HG03196 (cell line): Measurements from ENCODE around the gene ST6GAL1.
"Not testable (repeated sequence)": the region's sequence is repeated elsewhere in the genome, so short reads cannot be mapped to it uniquely, and the experiment has no call there.

Experiments
- ATAC-seq: cut with Tn5 transposase; IDR thresholded peaks from one replicate; pipeline ENCODE4 v1.9.1; 2021; ENCODE audit not compliant: unreplicated experiment

The ST6GAL1 gene

DNA sequence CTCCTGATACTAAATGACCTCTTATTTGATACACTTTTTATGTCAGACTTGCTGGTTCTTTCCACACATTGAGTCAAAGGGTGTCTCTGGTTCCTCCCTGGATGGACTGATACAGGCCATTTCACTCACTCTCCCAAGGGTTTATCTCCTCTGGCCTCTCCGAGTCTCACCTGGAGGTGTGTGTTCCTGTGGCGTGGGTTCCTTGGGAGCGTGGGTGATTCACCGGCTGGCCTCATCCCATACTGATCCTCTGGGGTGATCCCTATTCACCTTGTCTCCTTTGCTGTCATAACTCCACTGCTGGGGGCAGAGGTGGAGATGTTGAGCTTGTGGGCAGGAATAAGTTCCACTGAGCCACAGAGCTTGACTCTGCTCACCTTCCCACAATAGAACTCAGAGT, 61.1 kb downstream of the ST6GAL1 start:
- ATAC-seq: no peak

DNA sequence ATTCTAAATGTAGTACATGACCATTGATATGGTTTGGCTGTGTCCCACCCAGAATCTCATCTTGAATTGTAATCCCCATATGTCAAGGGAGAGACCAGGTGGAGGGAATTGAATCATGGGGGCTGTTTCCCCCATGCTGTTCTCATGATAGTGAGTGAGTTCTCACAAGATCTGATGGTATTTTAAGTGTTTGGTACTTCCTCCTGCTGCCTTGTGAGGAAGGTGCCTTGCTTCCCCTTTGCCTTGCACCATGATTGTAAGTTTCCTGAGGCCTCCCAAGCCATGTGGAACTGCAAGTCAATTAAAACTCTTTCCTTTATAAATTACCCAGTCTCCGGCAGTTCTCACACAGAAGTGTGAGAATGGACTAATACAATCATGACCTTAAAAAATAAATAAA, 61.8 kb downstream of the ST6GAL1 start:
- not testable (repeated sequence) for ATAC-seq

DNA sequence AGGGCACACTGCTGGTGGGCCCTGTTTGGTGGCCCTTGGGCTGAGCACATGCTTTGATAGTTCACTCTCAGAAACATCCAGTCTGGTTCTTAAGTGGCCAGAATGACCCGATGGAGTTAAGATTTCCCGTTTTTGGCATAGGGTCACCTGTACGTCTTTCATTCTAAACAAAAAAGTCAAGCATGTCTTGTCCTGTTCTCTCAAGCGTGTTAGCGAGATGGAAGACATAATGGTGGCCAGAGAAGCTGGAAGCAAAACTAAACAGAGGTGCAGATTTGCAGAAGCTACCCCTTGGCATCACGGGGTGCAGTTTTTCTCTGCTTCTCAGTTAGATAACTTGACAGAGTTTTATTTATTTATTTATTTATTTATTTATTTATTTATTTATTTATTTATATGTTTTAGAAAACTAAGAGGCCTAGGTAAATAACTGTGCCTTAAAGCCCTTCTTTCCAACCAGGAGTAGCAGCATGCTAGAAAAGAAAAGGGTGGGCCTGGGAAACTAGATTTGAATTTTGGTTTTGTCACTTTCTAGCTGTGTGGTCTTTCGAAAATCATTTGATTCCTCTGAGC, 63.0 kb downstream of the ST6GAL1 start:
- no peak for ATAC-seq

DNA sequence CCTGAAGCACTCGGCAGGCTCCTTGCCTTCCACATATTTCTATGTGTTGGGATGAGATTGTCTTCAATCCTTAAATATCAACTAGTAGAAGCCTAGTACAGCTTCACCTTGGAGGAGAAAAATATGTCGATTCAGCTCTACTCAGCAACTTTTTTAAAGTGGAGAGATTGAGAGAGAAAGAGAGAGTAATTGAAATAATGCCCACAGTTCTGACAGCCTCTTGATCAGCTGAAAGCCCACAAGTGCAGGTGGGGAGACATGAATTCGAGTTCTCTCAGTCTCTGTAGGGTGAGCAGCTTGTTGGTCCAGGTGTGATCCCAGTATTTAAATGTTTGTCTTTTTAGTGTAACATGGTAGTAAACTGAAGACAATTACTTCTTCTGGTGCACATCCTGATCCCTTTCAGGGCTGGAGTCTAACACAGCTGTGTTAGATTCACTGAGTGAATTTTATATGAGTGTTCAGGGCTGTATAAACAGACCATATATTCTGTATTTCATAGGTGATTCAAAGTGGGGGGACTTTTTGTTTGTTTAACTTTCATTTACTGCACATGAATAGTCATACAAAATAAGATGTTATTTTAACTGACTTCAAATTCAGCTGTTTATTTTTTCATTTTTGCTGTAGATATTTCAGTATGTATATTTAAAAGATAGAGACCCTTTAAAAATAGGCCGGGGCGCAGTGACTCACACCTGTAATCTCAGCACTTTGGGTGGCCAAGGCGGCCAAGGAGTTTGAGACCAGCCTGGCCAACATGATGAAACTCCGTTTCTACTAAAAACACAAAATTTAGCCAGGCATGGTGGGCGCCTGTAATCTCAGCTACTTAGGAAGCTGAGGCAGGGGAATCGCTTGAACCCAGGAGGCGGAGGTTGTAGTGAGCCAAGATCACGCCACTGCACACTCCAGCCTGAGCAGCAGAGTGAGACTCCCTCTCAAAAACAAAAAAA, 64.0 kb downstream of the ST6GAL1 start:
- ATAC-seq: no peak

DNA sequence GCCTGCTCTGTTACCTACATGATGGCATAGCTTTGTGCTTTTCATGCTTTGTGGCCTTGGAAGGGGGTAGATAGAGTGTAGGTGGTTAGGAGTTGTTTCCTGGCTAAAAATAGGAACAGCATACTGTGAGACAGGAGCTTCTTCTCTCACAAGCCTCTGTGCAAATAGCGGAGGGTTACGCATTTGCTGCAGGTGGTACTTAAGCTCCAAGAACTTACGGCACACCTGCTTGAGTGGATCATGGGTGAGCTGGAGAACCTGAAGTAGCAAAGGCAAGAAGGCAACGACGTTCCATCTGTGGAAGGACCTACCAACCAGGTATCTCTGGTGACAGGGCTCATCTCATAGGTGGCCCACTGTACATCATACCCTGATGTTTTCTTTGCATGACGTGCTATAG, 66.0 kb downstream of the ST6GAL1 start:
- ATAC-seq: no peak

DNA sequence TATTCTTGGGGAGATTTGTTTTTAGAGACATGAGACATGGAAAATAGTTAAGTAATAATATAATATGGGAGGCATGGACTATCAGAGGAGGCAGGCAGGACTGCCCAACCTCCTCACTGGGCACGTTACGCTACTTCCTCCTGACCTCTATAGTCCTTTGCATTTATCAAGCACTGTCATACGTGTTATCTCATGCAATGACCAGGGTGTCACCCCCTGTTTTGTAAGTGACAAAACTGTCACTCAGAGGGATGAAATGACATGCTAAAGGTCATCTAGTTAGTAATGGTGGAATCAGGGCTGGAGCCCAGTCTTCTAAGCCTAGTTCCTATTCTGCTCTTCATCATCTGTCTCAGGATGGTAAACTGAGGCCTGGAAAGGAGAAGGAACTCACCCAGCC, 66.7 kb downstream of the ST6GAL1 start:
- no peak for ATAC-seq

DNA sequence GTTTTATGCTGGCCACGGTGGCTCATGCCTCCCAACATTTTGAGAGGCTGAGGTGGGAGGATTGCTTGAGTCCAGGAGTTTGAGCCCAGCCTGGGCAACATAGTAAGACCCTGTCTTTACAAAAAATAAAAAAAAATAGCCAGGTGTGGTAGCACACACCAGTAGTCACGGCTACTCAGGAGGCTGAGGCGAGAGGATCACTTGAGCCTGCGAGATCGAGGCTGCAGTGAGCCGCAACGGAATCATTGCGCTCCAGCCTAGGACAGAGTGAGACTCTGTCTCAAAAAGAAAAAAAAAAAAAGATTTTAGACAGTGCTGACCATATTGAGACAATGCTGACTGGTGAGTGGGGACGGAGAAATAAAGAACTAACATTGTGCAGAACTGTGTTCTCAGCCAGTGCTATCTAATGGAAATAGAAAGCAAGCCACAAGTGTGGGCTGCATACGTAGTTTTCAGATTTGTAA, 67.2 kb downstream of the ST6GAL1 start:
- ATAC-seq: no peak

DNA sequence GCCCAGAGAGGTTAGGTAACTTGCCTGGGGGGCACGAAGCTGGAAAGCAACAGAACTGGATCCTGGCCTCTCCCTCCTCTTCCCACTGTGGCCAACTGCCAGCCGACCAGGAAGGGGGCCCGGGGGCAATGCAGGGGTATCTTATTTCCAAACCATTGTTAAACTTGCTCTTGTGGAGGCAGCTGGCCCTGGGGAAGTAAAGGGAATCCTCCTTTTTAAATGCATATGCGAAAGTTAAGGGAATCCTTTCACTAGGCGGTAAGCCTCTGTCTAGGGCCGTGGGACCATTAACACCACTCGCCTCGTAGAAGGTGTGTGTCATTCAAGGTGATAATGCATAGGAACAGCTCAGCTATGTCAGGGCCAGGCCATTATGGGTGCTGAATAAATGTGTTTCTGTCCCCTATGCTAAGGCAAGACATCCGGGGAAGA, 68.6 kb downstream of the ST6GAL1 start:
- ATAC-seq: no peak

DNA sequence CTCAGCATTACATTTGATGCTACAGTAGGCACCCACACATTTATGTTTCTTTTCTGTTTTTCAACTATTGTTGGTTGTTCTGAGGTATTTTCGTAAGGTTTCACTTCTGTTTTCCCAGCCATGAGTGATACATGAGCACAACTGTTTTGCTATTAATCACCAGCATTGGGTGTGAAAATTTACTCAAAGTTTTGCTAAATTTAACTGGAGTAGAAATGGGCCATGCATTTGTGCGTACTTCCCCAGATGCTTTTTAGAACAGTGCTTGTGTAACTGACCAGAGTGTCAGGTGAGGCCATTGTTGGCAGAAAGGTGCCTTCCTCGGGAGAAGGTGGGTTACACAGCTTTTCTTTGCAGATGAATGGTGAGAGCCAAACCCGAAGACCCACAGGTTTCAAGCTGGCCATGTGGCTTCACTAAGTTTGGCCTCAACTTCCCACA, 70.4 kb downstream of the ST6GAL1 start:
- ATAC-seq: peak; percentile 70

DNA sequence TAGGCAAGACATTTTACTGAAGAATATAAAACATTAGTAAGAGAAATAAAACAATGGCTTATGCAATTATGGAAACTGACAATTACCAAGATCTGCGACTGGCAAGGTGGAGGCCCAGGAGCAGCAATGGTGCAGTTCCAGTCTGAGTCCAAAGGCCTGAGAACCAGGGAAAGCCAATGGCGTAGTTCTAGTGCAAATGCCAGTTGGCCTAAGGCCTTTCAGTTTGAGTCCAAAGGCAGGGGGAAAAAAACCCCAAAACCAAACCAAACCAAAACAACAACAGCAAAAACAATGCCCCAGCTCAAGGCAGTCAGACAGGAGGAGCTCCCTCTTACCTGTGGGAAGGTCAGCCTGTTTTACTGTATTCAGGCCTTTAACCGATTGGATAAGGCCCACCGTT, 72.6 kb downstream of the ST6GAL1 start:
- ATAC-seq: no peak

DNA sequence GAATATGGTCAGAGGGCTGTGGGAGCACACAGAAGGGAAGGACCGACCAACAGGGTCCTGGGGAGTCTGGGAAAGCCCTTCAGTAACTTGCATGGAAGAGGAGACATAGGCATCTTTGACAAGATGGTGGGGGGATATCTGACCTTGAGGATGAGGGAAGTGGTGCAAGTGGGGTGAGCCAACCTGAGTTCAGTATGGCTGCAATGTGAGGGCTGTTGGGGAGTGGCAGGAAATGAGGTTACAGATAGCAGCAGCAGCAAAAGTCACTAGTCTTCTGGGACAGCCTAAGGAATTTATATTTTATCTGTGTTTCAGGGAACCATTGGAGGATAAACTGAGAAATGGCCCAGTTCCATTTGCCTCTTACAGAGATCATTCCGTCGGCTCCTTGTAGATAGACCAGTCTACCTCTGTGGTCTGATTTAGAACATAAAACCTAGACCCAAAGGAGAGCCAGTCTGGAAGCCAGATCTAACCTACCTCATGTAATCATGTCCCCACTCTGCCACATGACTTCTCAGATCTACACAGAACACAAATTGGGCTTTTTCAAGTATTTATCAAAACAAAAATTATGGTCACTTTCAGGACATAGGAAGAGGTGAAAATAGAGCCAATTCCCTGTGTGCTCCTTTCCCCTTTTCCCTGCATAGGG, 75.6 kb downstream of the ST6GAL1 start:
- no peak for ATAC-seq

DNA sequence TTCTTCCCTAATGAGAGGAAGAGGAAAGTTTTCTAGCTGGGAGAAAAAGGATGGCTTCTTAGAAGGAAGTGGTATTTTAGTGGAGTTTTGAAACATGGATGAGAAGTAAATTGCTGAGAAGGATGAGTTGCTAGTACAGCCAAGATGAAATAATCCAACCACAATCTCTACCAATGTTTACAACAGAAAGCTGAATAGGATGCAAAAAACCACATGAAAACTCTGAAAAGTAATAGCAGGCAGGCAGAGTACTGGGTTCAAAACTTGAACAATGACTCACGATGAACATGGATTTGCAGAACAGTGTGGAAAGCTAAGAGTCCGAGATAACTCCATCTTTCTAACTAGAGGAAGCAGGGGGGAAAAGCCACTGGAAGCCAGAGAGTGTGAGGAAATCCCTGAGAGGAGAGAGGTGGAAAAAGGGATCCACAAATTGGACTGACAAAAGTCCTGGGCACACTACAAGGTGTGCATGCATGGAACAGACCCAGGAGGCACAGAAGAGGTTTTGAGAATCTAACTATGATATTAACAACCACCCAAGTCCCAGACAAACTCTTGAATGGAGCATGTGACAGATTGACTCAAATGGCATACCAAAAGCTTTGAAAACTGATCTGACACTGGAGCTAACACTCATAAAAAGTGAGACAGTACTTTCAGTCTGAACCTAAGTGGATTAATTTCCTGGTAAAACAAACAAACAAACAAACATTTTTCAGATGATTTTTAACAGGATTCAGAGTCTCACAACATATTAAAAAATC, 76.7 kb downstream of the ST6GAL1 start:
- no peak for ATAC-seq

DNA sequence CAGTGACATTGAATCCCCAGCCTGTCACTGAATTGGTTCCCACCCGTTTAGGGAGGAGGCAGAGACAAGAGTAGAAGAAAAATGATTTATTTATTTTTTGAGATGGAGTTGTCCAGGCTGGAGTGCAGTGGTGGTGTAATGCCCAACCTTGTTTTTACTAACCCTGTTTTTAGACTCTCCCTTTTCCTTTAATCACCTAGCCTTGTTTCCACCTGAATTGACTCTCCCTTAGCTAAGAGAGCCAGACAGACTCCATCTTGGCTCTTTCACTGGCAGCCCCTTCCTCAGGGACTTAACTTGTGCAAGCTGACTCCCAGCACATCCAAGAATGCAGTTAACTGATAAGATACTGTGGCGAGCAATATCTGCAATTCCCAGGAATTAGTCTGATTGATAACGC, 80.1 kb downstream of the ST6GAL1 start:
- ATAC-seq: not testable (repeated sequence)

DNA sequence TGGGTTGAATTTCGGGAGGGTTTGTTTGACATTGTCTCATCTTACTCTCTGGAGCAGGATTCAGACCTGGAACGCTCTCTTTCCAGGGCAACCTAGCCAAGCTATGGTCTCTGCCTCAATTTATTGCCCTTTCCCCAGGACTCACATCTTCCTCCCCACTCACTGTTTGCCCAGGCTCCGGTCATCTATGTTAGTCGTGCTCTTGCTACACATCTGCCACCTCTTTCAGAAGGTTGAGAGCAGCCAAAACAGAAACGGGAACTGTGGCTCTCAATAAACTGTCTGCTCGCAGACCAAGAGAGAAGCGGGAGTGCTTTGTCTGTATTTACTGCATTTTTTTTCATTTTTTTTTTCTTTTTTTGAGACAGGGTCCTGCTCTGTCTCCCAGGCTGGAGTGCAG, 81.6 kb downstream of the ST6GAL1 start:
- peak; percentile 34 for ATAC-seq

DNA sequence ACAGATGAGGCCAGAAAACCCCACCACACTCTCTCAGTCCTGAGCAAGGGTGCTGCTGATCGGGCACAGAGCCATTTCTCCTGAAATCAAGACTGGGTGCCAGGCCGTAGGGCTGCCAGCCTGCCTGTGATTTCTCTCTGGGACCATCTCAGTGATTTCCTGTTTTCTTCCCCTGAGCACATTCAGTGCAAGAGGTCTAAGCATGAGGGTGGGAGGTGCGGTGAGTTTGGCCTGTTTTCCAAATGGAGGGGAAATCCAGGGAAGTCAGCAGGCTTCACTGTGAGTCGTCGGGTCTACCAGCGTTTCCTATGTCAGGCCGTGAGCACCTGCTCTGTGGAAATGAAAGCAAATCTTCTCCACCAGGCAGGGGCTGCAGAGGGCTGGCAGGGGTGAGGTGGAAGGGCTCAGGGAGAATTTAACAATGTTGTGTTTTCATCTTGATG, 82.3 kb downstream of the ST6GAL1 start:
- peak; percentile 25 for ATAC-seq

DNA sequence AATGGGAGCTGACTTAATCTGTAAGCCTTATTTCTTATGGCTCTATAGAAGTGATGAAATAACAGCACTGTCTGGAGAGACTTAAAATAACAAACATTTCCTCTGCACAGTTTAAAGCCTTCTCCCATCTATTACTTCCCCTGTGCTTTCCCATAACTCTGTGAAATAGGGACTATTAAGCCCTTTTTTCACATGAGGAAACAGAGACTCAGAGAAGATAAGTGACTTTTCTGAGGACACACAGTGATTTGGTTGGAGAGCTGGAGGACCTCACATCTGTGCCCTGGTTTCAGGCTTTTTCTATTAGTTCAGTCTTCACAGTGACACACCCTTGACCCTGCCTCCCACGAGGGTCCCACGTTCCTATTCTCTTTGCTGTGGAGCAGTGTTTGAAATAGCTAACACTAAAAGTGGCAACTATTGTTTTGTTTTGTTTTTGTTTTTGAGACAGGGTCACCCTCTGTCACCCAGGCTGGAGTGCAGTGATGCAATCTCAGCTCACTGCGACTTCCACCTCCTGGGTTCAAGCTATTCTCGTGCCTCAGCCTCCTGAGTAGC, 82.9 kb downstream of the ST6GAL1 start:
- no peak for ATAC-seq

DNA sequence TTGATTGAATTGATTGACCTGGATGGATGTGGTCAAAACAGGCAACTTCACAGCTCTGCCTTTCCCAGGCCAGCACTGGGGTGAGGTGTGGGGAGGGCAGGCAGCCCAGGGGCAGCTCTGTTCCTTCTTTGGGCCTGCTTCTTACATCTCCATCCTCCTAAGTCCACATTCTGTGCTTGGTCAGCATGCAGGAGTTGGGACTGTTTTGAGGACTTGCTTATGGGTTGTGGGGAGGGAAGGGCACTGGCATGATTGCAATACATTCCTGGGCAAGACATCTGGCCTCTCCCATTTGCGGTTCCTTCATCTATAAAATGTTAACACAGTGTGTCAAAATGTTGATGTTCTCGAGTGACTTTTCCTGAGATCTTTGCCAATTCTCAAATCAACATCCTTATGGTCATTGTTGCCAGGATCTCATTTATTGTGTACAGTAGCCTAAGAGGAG, 84.1 kb downstream of the ST6GAL1 start:
- no peak for ATAC-seq

DNA sequence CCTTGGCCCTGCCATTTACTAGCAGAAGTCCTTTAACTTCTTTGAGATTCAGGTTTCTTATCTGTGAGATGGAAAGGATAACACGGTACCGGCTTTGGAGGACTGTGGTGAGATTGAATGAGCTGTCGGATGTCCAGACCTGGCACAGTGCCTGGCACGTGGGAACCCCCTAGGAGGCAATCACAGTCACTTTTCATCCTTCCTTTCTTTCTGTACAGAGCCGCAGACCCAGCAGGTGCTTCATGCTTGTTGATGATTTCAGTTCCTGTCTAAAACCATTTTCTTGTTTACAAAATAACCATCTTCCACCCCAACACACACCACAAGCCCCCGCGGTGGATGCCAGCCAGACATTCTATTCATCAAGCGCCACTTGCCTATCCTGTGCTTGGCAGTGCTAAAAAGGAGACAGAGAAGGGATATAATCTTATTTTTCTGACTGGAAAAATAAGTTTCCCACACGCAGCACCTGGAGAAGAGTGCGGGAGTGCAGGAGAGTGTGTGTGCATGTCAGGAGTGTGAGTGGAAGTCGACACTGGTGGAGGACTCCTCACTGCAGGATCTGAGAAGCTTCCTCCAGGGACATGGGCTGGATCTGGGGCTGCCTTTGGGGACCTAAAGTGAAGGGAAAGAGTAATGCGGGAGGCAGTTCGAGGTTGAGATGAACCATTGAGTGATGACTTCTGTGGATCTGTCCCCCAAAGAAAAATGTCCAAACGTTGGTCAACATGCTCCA, 85.7 kb downstream of the ST6GAL1 start:
- ATAC-seq: peak; percentile 67

DNA sequence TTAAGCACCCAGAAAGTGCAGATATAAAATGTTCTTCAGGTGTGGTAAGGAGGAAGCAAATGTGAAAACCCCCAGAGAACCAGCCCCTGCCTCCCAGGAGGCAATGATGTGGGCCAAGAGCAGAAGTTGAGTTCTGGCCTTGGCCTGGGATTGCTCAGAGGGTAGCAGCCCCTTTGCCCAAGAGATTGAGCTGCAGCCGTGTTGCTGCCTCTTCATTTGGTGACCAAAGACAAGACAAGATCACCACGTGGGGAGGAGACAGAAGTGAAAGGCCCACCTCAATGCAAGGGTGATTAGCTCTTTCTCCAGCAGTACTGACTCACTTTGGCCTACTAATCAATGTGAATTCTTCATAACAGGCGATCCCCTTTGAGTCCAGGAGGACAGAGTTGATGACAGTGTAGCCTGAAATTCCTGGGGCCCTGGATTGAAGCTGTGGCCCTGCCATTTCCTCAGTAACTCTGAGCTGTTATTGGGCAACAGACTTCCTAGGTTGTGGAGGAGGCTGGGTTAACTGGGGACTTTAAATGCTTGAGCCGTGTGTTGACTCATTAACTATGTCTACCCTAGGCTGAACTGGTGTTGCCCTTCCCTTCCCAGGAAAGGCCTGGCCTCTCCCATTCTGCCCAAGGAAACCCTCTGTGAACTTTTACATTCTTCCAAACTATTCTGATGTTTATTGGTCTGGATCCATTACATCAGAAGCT, 86.5 kb downstream of the ST6GAL1 start:
- no peak for ATAC-seq
